Astrocyte of the cerebellum (primary cell): ENCODE results near the gene STK4.
"Not testable (repeated sequence)": the region's sequence is repeated elsewhere in the genome, so short reads cannot be mapped to it uniquely, and the experiment has no call there.

Experiments
- DNase-seq: peaks from one replicate; pipeline ENCODE4 v3.0.0-alpha.2; 2011; ENCODE audit warnings: low read depth
- H3K4me3 ChIP-seq: 2 replicates; pipeline ENCODE4 v1.5.1; 2011; ENCODE audit warnings: mild to moderate bottlenecking, low read depth, low read length, moderate library complexity
- in situ Hi-C: cut with HindIII; loops from 2 replicates; pipeline ENCODE4 v1.10.0; 2017; ENCODE audit warnings: low sequenced_read_pairs
- TF ChIP-seq, protein P1 (sequence below): IDR thresholded peaks from 2 replicates; pipeline ENCODE4 v1.5.1; 2012; ENCODE audit warnings: low read length, low read depth, moderate library complexity, mild to moderate bottlenecking; ENCODE audit errors: missing control alignments

STK4 gene

DNA sequence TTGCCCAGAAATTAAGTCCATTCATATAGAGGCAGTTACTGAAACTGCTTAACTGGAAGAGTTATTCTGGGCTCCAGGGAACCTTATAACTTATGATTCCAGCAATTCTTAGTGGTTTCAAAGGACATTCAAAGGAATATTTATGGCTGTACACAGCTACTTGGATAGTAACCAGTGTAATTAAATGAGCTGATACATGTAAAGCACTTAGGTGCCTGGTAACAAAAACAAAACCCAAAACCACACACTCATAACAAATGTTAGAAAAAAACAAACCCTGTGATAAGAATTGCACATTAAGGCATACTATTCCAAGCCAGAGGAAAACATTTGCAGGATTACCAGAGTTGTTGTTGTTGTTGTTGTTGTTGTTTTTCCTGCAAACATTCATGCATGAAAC lies 51.5 kb downstream of the STK4 start:
- no peak overlapping the region for H3K4me3 ChIP-seq
- no peak for DNase-seq
- in situ Hi-C loops = loop anchor here (25.0 kb wide), 1 partner anchor 269 kb away; no protein-coding TSS in a partner anchor
- TF ChIP-seq, protein P1, sequence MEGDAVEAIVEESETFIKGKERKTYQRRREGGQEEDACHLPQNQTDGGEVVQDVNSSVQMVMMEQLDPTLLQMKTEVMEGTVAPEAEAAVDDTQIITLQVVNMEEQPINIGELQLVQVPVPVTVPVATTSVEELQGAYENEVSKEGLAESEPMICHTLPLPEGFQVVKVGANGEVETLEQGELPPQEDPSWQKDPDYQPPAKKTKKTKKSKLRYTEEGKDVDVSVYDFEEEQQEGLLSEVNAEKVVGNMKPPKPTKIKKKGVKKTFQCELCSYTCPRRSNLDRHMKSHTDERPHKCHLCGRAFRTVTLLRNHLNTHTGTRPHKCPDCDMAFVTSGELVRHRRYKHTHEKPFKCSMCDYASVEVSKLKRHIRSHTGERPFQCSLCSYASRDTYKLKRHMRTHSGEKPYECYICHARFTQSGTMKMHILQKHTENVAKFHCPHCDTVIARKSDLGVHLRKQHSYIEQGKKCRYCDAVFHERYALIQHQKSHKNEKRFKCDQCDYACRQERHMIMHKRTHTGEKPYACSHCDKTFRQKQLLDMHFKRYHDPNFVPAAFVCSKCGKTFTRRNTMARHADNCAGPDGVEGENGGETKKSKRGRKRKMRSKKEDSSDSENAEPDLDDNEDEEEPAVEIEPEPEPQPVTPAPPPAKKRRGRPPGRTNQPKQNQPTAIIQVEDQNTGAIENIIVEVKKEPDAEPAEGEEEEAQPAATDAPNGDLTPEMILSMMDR = no peak

DNA sequence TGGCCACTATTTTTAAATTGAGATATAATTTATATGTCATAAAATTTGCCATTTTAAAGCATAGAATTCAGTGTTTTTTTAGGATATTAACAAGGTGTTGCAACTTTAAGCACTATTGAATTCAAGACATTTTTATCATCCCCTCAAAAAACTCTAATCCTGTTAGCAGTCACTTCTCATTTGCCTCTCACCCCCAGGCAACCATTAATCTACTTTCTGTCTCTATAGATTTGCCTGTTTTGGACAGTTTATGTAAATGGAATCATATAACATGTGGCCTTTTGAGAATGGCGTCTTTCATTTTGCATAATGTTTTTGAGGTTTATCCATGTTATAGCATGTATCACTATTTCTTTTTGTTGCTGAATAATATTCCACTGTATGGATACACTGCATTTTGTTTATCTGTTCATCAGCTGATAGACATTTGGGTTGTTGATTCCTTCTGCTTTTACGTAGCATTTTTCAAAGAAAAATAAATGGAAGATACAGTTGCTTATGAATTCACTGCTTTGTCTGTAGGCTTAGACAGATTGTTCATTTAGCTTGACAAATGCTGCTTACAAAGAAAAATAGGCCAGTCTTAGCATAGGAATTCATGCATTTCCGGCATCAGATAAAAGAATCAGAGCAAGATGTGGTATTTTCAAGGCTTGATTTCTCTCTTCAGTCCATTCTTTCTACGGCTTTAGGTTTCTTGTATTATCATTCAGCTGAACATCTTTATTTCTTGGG lies 52.9 kb downstream of the STK4 start:
- DNase-seq = no peak
- H3K4me3 ChIP-seq = no peak overlapping the region
- in situ Hi-C loops = loop anchor here (25.0 kb wide), 1 partner anchor 268 kb away; no protein-coding TSS in a partner anchor
- TF ChIP-seq, protein P1 = no peak

DNA sequence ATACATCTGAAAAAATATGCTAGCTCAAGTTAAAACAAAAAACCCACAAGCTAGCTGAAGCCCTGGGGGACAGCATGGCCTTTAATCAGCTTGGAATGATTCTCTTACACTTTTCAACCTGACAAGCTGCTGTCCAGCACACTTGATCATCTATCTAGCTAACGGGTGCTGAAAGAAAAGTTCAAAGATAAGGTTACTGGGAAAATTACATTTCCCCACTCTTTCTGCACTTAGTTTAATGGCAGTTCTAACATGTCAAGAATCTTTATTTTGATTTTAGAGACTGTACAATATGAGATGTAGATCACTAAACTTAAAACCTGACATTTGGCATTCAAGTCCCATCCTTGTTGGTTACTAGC lies 53.4 kb downstream of the STK4 start:
- in situ Hi-C loops = loop anchor here (25.0 kb wide), 1 partner anchor 268 kb away; no protein-coding TSS in a partner anchor

DNA sequence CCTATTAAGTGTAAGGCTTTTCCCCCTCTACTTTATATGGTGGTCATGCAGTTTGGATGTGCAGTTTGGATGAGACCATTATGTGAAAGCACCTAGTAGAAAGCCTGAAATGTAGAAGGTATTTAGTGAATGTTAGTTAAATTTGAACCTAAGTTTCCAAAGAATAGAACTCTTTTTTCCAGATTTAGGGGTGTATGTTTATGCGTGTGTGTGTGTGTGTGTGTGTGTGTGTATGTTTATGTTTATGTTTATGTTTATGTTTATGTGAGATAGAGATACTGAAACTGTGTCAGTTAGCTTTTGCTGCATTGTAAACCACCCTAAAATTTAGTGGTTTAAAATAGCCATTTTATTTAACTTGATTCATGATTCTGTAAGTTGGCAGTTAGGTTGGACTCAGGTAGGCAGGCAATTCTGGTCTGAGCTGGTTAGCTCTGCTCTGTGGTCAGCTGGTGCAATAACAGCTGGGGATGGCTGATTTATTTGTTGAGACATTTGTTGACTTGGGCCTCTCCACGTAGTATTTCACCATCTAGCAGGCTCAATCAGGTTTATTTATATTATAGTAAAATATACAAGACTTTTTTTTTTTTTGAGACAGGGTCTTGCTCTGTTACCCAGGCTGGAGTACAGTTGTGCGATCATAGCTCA lies 54.0 kb downstream of the STK4 start:
- no peak for DNase-seq
- no peak overlapping the region for H3K4me3 ChIP-seq
- TF ChIP-seq, protein P1 = no peak
- in situ Hi-C loops = loop anchor here (25.0 kb wide), 1 partner anchor 267 kb away; no protein-coding TSS in a partner anchor

More for the DNA sequence above, 53.4 kb downstream of the STK4 start:
- no peak for DNase-seq
- H3K4me3 ChIP-seq = no peak overlapping the region
- TF ChIP-seq, protein P1 = no peak

- no peak for DNase-seq
- TF ChIP-seq, protein P1 = no peak
- in situ Hi-C loops = loop anchor here (25.0 kb wide), 1 partner anchor 266 kb away; no protein-coding TSS in a partner anchor
- no peak overlapping the region for H3K4me3 ChIP-seq
These were observed 55.3 kb downstream of the STK4 start for GRCh38 chr20:45021631-45022030.

- H3K4me3 ChIP-seq, DNase-seq: not testable (repeated sequence)
- in situ Hi-C loops = loop anchor here (25.0 kb wide), 1 partner anchor 264 kb away; no protein-coding TSS in a partner anchor
These were observed 56.8 kb downstream of the STK4 start for GRCh38 chr20:45023140-45023539.
